PFSK-1 (cell line): ENCODE results near the gene AK8.

ENCODE experiments used
- FOXP2 ChIP-seq: optimal IDR thresholded peaks from 2 replicates; pipeline ENCODE3; 2011; ENCODE audit warnings: borderline replicate concordance, control low read depth, inconsistent platforms; ENCODE audit not compliant: insufficient read depth; ENCODE audit errors: extremely low read length, extremely low read depth
- POLR2AphosphoS5 ChIP-seq: IDR thresholded peaks from 2 replicates; pipeline ENCODE4 v1.6.1; 2012; ENCODE audit warnings: low read depth, mild to moderate bottlenecking, control low read depth, low read length, moderate library complexity
- REST ChIP-seq, 2 experiments: IDR thresholded peaks; 2 replicates each; pipeline versions ENCODE4 v1.6.1 to v1.8.0; 2011 to 2012; ENCODE audit warnings: low read depth in 2 of 2, low read length in 2 of 2, control low read depth in 1 of 2, inconsistent platforms in 1 of 2, mild to moderate bottlenecking in 1 of 2, moderate library complexity in 1 of 2; ENCODE audit not compliant: insufficient read depth in 1 of 2
- SIN3A ChIP-seq: IDR thresholded peaks from 2 replicates; pipeline ENCODE4 v1.6.1; 2012; ENCODE audit warnings: mild to moderate bottlenecking, low read length, moderate library complexity, borderline replicate concordance; ENCODE audit not compliant: insufficient read depth
- TAF1 ChIP-seq: IDR thresholded peaks from 2 replicates; pipeline ENCODE4 v1.6.1; 2012; ENCODE audit warnings: low read length, control low read depth, borderline replicate concordance; ENCODE audit not compliant: insufficient read depth

Gene AK8

GRCh38 chr9:132810314-132810713 is 67.8 kb downstream of the AK8 start:
- TF ChIP-seq POLR2AphosphoS5 = no peak
- TF ChIP-seq SIN3A = no peak
- TF ChIP-seq FOXP2 = no peak
- TF ChIP-seq TAF1 = no peak
- TF ChIP-seq REST (IDR thresholded peaks at IDR 0.05; ENCODE audit: insufficient read depth in 1 of 2, low read depth in 2 of 2, low read length in 2 of 2) = no peak

GRCh38 chr9:132809677-132810271 is 68.3 kb downstream of the AK8 start:
- no peak for TF ChIP-seq SIN3A

GRCh38 chr9:132808645-132809044 is 69.4 kb downstream of the AK8 start:
- TF ChIP-seq FOXP2 (no peak), SIN3A (no peak), POLR2AphosphoS5 (no peak), TAF1 (no peak), REST (IDR thresholded peaks at IDR 0.05; ENCODE audit: insufficient read depth in 1 of 2, low read depth in 2 of 2, low read length in 2 of 2) (no peak)

- no peak for TF ChIP-seq REST (IDR thresholded peaks at IDR 0.05; ENCODE audit: insufficient read depth in 1 of 2, low read depth in 2 of 2, low read length in 2 of 2)
Measured at GRCh38 chr9:132806723-132807421, 71.2 kb downstream of the AK8 start.

GRCh38 chr9:132806306-132806705 is 71.8 kb downstream of the AK8 start:
- TF ChIP-seq FOXP2 (no peak), SIN3A (no peak), TAF1 (no peak), REST (IDR thresholded peaks at IDR 0.05; ENCODE audit: insufficient read depth in 1 of 2, low read depth in 2 of 2, low read length in 2 of 2) (no peak), POLR2AphosphoS5 (no peak)
